ENCODE results near the gene TSPAN17.

DNA sequence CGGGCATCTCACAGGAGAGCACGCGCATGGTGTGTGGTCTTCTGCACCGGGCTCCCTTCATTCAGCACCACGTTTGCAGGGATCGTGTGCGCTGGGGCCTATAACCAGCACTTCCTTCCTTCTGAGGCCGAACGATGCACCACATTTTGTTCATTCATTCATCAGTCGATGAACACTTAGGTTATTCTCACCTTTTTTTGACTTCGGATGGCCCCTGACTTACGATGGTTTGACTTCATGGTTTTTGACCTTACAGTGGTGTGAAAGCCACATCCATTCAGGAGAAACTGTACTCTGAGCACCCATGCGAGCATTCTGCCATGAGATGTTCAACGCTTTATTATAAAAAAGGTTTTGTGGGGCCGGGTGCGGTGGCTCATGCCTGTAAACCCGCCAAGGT lies 27.5 kb downstream of the TSPAN17 start:
- no peak for TF ChIP-seq POLR2A (IDR thresholded peaks at IDR 0.05)
- TF ChIP-seq, protein P1, sequence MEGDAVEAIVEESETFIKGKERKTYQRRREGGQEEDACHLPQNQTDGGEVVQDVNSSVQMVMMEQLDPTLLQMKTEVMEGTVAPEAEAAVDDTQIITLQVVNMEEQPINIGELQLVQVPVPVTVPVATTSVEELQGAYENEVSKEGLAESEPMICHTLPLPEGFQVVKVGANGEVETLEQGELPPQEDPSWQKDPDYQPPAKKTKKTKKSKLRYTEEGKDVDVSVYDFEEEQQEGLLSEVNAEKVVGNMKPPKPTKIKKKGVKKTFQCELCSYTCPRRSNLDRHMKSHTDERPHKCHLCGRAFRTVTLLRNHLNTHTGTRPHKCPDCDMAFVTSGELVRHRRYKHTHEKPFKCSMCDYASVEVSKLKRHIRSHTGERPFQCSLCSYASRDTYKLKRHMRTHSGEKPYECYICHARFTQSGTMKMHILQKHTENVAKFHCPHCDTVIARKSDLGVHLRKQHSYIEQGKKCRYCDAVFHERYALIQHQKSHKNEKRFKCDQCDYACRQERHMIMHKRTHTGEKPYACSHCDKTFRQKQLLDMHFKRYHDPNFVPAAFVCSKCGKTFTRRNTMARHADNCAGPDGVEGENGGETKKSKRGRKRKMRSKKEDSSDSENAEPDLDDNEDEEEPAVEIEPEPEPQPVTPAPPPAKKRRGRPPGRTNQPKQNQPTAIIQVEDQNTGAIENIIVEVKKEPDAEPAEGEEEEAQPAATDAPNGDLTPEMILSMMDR (IDR thresholded peaks at IDR 0.05), result no peak

Measured in right lobe of liver (tissue), 4 donors.